Right hindlimb (tissue), 1 donor: ENCODE measurements around the gene GABRR3.

Source experiments
- DNase-seq: peaks from one replicate; pipeline ENCODE4 v3.0.0-alpha.2; 2018

The GABRR3 gene

GRCh38 chr3:97988784-97989568 is 46.1 kb downstream of the GABRR3 start:
- no peak for DNase-seq

DNA sequence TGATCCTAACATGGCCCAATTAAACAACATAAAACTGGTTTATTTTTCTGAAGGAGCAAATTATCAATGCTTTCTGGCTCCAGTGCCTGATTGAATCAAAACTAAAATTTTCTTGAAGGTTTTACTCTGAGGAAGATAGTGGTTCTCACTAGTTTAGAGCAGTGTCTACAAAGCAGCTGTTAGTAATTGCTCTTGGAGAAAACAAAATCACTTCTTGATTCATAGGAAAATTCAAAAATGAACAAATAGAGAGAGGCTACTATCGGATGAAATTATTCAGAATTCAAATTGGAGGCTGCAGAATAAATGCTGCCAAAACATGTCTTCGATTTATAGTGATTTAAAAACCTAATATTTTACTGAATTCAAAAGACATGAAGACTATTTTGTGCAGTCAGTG is 47.8 kb downstream of the GABRR3 start:
- DNase-seq = no peak

DNA sequence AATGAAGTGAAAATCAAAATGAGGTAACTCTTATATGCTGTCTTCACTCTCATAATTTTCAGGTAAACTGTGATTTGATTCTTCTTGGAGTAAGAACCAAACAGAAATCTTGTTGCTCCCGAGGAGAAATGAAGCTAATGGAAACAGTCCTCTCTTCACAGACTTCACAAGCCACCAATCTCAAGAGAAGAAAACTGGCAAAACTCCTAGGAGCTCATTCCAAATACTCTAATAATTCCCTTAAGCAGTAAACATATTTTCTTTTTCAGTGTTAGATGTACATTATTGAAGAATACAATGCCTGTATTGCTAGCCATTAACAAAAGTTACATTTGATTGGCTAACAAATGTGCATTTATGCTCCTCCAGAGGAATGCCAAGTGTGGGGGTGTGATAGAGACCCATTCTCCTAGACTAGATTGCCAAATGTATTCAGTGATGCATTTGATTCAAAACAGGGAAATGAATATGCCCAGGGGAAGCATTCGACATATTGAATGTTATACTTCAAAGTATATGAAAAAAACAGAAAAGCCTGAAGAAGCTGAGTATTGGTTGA is 51.1 kb downstream of the GABRR3 start:
- DNase-seq = peak; percentile 57

DNA sequence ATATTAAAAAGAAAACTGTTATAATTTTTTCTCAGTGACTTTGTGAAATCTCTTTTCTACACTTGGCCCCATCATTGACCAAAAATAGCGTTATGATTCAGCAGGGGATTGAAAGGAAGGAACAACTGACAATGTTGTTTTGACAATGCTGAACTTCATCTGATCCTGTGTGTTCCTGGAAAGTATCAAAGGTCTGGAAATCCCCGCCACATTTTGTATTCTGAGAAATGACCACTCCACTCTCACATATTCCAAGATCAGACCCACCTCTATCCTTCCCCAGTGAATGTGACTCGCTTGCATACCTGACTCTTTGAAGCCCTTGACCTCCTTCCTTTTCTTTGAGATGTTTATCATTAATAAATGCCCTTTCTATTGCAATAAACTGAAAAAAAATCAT is 53.2 kb downstream of the GABRR3 start:
- peak; percentile 36 for DNase-seq

DNA sequence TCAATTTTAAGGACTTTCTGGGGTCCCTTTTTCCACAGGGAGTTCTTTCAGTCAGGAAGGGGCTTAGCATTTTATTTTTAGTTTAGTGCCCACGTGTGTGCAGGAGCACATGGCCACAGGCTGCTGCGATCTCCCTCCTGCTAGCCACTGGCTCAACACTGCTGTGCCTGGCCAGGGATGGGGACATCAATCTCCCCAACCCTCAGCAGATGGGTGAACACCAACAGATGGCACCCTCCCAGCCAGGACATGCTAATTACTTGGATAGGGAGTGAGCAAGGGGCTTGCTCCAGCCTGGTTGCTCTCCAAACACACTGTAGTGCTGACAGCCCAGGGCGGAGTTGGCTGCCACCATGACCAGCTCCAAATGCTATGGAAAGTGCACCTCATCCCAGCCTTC is 55.5 kb downstream of the GABRR3 start:
- peak; percentile 45 for DNase-seq

DNA sequence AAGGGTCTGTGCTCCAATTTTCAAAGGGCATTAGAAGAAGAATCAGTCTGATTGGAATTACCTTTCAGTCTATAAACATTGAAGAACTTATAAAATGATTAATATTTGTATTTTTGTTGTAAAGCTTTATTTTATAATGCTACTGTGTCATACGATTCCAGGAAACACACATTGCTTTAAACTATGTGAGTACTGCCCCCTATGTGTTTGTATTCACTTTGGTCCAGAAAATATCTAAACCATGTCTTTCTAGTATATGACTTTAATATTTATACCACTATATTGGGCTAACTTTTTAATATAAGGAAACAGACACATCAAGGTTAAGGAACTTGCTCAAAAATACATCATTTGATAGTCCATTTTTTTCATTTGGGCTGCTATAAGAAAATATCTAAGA is 59.6 kb downstream of the GABRR3 start:
- no peak for DNase-seq

DNA sequence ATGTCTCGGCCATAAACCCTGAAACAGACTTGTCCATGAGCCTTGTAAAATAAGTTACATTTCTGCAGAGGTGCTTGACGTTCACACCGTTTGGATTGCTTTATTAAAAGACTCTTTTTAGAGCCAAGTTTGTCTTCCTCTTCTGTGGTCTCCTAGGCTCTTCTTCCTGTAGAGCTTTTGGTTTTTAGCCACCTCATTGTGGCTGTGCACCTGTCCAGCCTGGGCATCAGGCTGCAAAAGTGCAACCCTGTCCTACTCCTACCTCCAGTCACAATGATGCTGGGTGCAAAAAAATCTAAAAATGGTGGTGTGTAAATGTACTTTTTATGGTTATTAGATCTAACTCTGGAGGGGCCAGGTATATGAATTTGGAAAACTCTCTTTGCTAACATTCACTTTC is 60.1 kb downstream of the GABRR3 start:
- no peak for DNase-seq

DNA sequence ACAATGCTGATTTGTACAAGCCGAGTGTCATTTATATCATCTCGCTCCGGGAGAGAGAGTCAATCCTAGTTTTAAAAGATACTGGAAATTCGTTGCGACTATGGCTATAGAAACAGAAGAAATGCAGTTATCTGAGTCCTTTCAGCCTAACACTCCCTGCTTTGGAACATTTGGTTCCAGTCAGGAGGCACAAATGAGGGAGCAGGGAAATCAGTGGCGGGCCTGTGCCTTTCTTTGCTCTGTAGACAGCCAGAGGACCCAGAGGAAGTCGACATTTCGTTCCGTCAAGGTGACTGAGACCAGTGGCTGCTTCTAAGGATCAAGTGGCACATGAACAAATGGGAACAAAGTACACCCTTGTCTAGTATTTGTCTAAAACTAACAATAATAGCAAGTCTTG is 62.1 kb downstream of the GABRR3 start:
- no peak for DNase-seq

DNA sequence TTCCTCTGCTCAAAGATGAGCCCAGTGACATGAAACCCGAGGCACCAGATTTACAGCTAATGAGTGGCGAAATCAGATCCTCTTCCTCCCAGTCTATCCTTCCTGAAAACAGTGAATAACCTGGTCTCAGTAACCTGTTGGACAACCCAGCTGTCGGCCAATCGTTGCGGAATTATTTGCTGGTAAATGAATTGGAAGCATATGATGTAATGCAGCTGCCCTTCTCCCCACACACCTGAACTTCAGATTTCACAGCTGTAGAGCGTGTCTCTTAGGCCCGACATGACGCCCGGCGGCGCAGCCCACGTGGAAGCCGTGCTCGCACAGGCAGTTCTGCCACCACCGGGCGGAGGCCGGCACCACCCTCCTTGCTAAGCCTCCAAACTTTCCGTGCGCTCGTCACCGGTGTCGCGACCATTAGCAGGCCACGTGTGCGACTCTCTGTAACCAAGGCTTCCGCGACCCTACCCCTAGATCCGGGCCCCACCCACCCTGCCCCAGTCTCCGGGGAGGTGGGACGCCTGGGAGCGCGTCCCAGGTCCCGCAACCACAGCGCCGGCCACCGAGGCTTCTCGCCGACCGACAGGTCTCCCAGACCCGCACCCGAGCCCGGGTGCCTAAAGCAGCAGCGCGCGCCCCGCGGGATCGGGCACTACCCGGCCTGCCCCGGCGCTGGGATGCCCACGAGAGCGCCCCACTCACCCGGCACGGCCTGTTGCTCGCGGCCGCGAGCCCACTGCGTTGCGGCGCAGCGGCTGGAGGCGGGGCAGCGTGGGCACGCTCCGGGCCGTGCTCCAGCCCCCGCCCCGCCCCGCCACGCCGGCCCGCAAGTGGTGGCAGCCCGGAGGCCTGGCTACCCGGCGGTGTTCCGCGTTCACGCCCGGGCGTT is 63.2 kb downstream of the GABRR3 start, which contains the start of gene RIOX2:
Gene RIOX2 (minus strand): TSS at position 753 of the 889 bp plus-strand sequence. CDS start 4,838 bp downstream, outside the sequence.
- peak; percentile 77 for DNase-seq

- no peak for DNase-seq
Measured at GRCh38 chr3:97970956-97971620, 64.0 kb downstream of the GABRR3 start.

GRCh38 chr3:97970156-97970555 is 65.0 kb downstream of the GABRR3 start:
- no peak for DNase-seq

DNA sequence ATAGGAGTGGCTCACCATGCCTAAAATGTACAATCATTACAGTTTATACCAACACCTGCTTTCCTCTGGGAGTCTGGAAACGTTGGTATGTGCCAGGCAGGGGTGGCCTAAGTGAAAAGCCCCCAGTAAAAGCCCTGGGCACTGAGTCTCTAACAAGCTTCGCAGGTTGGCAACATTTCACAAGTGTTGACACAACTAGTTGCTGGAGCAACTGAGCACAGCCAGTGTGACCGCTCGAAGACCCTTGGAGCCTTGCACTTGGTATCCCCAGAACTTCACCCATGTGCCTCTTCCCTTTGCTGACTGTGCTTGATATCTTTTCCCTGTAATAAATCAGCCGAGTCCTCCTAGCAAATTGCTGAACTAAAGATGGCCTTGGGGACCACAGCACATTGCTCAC is 65.6 kb downstream of the GABRR3 start:
- no peak for DNase-seq

DNA sequence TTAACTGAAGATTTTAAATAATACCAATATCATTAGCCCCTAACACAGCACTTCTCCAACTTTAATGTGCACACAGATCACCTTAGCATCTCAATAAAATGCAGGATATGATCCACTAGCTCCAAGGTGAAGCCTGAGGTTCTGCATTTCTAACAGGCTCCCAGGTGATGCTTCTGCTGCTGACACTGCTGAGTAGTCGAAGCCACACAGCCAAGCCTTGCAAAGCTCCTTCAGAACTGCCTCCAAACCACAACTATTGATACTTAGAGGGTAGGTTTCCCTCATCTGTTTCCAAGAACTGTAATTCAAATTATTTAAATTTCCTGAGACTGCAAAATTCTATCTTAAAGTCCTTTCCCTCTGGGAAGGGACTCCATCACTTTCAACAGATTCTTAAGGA is 66.7 kb downstream of the GABRR3 start:
- no peak for DNase-seq

- DNase-seq = no peak
Measured at GRCh38 chr3:97967966-97968365, 67.1 kb downstream of the GABRR3 start.

DNA sequence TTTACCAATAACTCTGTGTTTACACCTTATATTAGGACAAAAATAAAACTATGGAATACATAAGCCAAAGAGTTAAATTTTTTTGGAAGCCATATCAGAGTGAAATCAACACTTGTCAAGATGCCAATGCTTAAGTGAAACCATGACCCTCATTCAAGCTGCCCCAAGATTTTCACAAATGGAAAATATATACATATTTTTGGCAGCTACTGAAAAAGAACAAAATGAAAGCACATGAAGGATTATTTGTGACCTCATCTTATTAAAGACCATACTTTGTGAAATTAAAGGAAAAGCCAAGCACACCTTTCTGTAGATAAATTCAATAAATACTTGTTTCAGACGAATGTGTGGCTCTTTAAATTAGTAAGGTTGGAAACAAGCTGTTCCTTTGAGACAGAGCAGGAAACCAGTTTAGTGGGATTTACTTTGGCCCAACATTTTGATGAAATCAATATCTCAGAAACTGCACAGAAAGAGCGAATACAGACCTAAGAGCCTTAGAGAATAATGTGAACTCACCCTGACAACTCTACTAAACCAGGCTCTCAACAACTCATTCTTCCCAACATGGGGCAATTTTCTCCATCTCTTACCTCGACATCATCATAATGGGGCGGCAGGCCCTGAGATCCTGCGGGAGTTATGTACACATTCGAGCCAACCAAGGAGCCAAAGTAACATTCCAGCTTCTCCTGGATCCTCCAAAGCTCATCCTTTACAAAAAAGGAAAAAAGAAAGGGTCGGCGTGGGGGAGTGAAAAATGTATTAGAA is 73.9 kb downstream of the GABRR3 start:
- DNase-seq = peak; percentile 48

DNA sequence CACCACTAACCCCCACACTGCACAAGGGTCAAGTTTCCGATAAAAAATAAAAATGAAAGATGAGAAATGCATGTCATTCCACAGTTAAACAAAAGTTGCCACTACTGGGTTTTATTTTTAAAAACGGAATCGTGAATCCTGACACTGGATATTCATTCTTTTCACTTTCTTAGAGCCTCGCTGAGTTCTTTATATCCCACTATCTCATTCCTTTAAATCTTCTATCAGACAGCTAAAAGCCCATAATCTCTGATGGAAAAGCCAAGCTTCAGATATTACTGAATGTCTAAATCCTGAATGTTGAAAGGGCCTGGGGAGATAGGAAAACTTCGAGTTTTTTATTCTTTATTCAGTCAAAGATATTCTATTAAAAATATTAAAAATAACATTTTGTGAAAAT is 74.6 kb downstream of the GABRR3 start:
- no peak for DNase-seq

GRCh38 chr3:97959872-97960271 is 75.2 kb downstream of the GABRR3 start:
- no peak for DNase-seq

- no peak for DNase-seq
Measured at GRCh38 chr3:97958796-97959195, 76.3 kb downstream of the GABRR3 start.

DNA sequence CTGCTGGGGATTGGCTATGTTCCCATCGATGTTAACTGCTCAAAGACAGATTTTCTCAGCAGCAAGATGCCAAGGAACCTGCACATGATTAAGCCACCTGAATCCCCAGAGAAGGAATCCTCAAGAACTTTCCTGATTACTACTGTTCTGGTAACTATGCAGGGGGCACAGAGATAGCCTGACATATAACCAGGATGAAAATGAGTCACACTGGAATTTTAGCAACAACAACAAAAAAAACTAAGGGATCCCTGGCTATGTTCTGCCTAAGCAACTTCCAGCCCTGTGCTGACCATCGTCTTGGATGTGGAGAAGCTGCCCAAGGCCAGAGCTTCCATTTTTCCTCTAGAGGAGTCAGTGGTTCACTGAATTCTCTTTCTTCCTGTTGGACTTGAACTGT is 76.7 kb downstream of the GABRR3 start:
- DNase-seq = no peak

GRCh38 chr3:97957617-97958311 is 77.4 kb downstream of the GABRR3 start:
- DNase-seq = no peak

DNA sequence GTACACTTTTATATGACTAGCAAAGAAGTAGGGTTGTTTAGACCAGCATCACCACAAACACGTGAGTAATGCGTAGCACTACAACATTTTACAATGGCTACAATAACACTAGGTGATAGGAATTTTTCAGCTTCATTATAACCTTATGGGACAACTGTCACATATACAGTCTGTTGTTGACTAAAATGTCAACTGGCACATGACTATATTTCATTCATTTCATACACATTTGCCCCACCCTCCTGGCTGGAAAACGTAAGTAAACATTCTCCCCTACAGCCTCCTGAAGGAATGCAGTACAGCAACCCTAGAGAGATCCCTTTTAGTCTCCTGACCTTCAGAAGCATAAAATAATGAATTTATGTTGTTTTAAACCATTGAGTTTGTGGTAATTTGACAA is 79.1 kb downstream of the GABRR3 start:
- no peak for DNase-seq
